A673 (cell line): ENCODE results near the gene UNC5A.

Experiments used
- CTCF ChIP-seq: fragments of 300-800, 200-600 bp; sonication (generic); conservative IDR thresholded peaks from 2 replicates; pipeline ENCODE4 v1.5.1; 2017; ENCODE audit warnings: low read depth, mild to moderate bottlenecking, antibody characterized with exemption, low read length, moderate library complexity, mixed read lengths
- EZH2 ChIP-seq: fragments of 200-600 bp; sonication (generic); IDR thresholded peaks from 2 replicates; pipeline ENCODE4 v1.6.1; 2017; ENCODE audit warnings: borderline replicate concordance, low read depth, mild to moderate bottlenecking, mixed read lengths, antibody characterized with exemption, low read length; ENCODE audit not compliant: poor library complexity, severe bottlenecking

GRCh38 chr5:176803943-176804498 lies 6.3 kb upstream of the UNC5A start:
- TF ChIP-seq CTCF, result no peak
- TF ChIP-seq EZH2, result no peak
